Caco-2 (cell line): ENCODE results near the gene PLEKHA8. TPM values are rescaled to one million over a fixed set of nuclear protein-coding genes. Genes with fewer than 3 reads are reported as not detected.

ENCODE experiments used
- BruUV-seq: library from RNA; stranded (reverse); fragments of 400-500 nt; replicated peaks from 2 replicates; lab custom pipeline; 2021; lab: Mats Ljungman, UMichigan
- CTCF ChIA-PET: fragments of 300-600 bp; sonication (Branson Sonifier 250); formaldehyde crosslinking; loops from one replicate; lab custom pipeline; 2022; ENCODE audit warnings: antibody characterized with exemption; lab: Charles Lee
- POLR2A ChIA-PET: fragments of 300-600 bp; sonication (Branson Sonifier 250); formaldehyde crosslinking; loops from one replicate; lab custom pipeline; 2022; ENCODE audit warnings: antibody characterized with exemption; lab: Charles Lee
- DNase-seq, 2 experiments: peaks; one replicate each; pipeline versions ENCODE4 v3.0.0 to v3.0.0-alpha.2; 2020 to 2022
- H3K27me3 ChIP-seq: replicated peaks from 2 replicates; pipeline ENCODE4 v1.6.0; 2011; ENCODE audit warnings: low read length; ENCODE audit not compliant: control insufficient read depth, insufficient read depth
- H3K36me3 ChIP-seq: 2 replicates; pipeline ENCODE4 v1.5.1; 2011; ENCODE audit warnings: low read length; ENCODE audit not compliant: control insufficient read depth, insufficient read depth
- H3K4me1 ChIP-seq: fragments of 250-450 bp; sonication (Bioruptor Pico); 2 replicates; pipeline ENCODE4 v1.5.1; 2020; ENCODE audit warnings: mild to moderate bottlenecking
- H3K4me3 ChIP-seq: 2 replicates; pipeline ENCODE4 v1.5.1; 2011; ENCODE audit warnings: low read depth, mild to moderate bottlenecking, control low read depth, low read length
- H3K9me3 ChIP-seq: fragments of 250-450 bp; sonication (Bioruptor Pico); 2 replicates; pipeline ENCODE4 v1.5.1; 2020; ENCODE audit warnings: mild to moderate bottlenecking, moderate library complexity
- H3K27ac Mint-ChIP-seq: one replicate; pipeline ENCODE4 v1.8.0; 2022; ENCODE audit warnings: mixed read lengths; ENCODE audit not compliant: unreplicated experiment
- H3K27me3 Mint-ChIP-seq: one replicate; pipeline ENCODE4 v1.8.0; 2022; ENCODE audit warnings: mixed read lengths; ENCODE audit not compliant: insufficient read depth, unreplicated experiment
- H3K36me3 Mint-ChIP-seq: one replicate; pipeline ENCODE4 v1.8.0; 2022; ENCODE audit warnings: mild to moderate bottlenecking, mixed read lengths; ENCODE audit not compliant: insufficient read depth, unreplicated experiment
- H3K4me1 Mint-ChIP-seq: one replicate; pipeline ENCODE4 v1.8.0; 2022; ENCODE audit warnings: low read depth, mixed read lengths; ENCODE audit not compliant: unreplicated experiment
- H3K4me3 Mint-ChIP-seq: one replicate; pipeline ENCODE4 v1.8.0; 2022; ENCODE audit warnings: mild to moderate bottlenecking, moderate library complexity, mixed read lengths; ENCODE audit not compliant: unreplicated experiment
- H3K9me3 Mint-ChIP-seq: one replicate; pipeline ENCODE4 v1.8.0; 2022; ENCODE audit warnings: mixed read lengths; ENCODE audit not compliant: unreplicated experiment
- CTCF ChIP-seq, 2 experiments: fragments of 200-600 bp in 1 of 2; IDR thresholded peaks; 1 replicate in 1 of 2; 2 replicates in 1 of 2; pipeline versions ENCODE4 v1.5.1 to v1.8.0; 2011 to 2022; ENCODE audit warnings: antibody characterized with exemption in 1 of 2, control low read depth in 1 of 2, inconsistent platforms in 1 of 2, low read depth in 1 of 2, low read length in 1 of 2, mild to moderate bottlenecking in 1 of 2, moderate library complexity in 1 of 2; ENCODE audit not compliant: insufficient read depth in 1 of 2, severe bottlenecking in 1 of 2, unreplicated experiment in 1 of 2
- intact Hi-C: fragments of 100-400 bp; cut with micrococcal nuclease; formaldehyde crosslinking; loops from one replicate; pipeline ENCODE4 v1.10.0; 2022; ENCODE audit not compliant: unreplicated experiment
- total RNA-seq: library from RNA; stranded (reverse); gene quantifications from 2 replicates; pipeline ENCODE4 v1.2.3, GENCODE V29; 2022

Gene PLEKHA8
- total RNA-seq, 1 experiment from 2014 or later = 32.5 TPM

DNA sequence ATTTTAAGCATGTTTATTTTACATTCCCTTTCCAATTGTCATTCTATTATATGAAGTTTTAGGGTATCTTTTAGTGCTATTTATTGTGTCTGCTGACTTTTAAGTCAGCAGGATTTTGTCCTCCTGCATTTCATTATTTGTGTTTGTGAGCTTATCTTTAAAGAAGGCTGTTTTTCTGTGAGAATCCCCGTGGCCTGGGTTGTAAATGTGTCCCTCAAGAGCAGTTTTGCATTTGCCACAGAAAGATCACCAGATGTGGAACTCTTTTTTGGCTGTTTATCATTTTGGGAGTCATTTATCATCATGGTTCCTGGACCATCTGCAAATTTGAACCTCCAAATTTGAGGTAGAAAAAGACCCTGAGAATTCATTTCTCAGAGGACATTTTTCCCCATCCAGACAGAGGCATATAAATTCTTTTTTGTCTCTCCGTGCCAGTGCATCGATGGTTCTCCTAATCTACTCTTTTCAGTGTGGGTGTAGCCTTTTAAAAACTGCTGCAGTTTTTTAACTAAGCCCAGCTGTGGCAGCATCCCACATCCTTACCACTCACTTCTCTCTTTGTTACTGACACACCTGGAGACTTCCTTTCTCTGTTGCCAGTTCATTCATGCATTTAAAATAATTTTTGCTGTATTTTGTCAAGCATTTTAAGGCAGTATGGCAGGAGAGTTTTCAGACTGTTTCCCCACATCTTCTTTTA lies 86.5 kb downstream of the PLEKHA8 start:
- Mint-ChIP-seq H3K36me3 (peaks cover 7% of the 10 kb centered on the region), H3K27me3 (no peaks in the 10 kb centered on the region), H3K4me3 (no peak overlapping the region), H3K27ac (no peak overlapping the region), H3K4me1 (no peaks in the 10 kb centered on the region), H3K9me3 (peaks cover 28% of the 10 kb centered on the region)
- Histone ChIP-seq H3K27me3 (no peaks in the 10 kb centered on the region), H3K4me1 (no peaks in the 10 kb centered on the region), H3K4me3 (no peak overlapping the region), H3K36me3 (no peaks in the 10 kb centered on the region), H3K9me3 (peaks cover 19% of the 10 kb centered on the region)
- intact Hi-C loops = no loop called here
- POLR2A ChIA-PET = no interaction called here
- no TSS peak for BruUV-seq
- no peak for TF ChIP-seq CTCF (IDR thresholded peaks at IDR 0.05; ENCODE audit: insufficient read depth in 1 of 2, low read depth in 1 of 2, low read length in 1 of 2, severe bottlenecking in 1 of 2, unreplicated experiment in 1 of 2)
- CTCF ChIA-PET = no interaction called here
- no peak for DNase-seq

GRCh38 chr7:30115709-30116297 lies 87.6 kb downstream of the PLEKHA8 start:
- no peaks in the 10 kb centered on the region for H3K27me3 Mint-ChIP-seq
- CTCF ChIA-PET = no interaction called here
- intact Hi-C loops = no loop called here

DNA sequence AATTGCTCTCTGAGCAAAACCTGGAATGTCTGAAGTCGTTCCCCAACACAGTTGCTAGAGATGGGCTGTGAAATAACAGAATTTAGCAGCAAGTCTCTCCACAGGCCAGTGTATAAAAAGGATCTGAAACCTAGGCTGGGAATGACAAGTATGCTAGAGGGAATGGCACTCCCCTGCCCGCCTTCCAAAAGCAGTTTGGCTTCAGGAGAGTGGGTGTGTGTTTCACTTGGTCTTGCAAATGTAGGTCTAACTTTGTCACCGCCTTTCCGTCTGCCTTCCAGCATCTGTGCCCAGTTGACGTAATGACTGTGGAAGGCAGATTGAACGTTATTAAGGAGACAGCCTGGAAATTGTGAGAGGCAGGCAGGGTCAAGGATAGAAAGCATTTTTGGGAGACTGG lies 88.6 kb downstream of the PLEKHA8 start:
- intact Hi-C loops = no loop called here
- ChIA-PET CTCF (no interaction called here), POLR2A (no interaction called here)
- H3K4me1 ChIP-seq = no peaks in the 10 kb centered on the region
- H3K9me3 ChIP-seq = peaks cover 19% of the 10 kb centered on the region
- H3K27me3 Mint-ChIP-seq = no peaks in the 10 kb centered on the region
- no peak for TF ChIP-seq CTCF (IDR thresholded peaks at IDR 0.05; ENCODE audit: insufficient read depth in 1 of 2, low read depth in 1 of 2, low read length in 1 of 2, severe bottlenecking in 1 of 2, unreplicated experiment in 1 of 2)
- H3K27ac Mint-ChIP-seq = no peak overlapping the region
- H3K4me3 ChIP-seq = no peak overlapping the region
- H3K4me3 Mint-ChIP-seq = no peak overlapping the region
- peaks cover 7% of the 10 kb centered on the region for H3K36me3 Mint-ChIP-seq
- H3K36me3 ChIP-seq = no peaks in the 10 kb centered on the region
- H3K27me3 ChIP-seq = no peaks in the 10 kb centered on the region
- DNase-seq = no peak
- H3K9me3 Mint-ChIP-seq = peaks cover 28% of the 10 kb centered on the region
- H3K4me1 Mint-ChIP-seq = no peaks in the 10 kb centered on the region
- BruUV-seq = no TSS peak

More at GRCh38 chr7:30115709-30116297, 87.6 kb downstream of the PLEKHA8 start:
- H3K4me3 Mint-ChIP-seq = no peak overlapping the region
- Histone ChIP-seq H3K9me3 (peaks cover 19% of the 10 kb centered on the region), H3K4me3 (no peak overlapping the region), H3K36me3 (no peaks in the 10 kb centered on the region), H3K4me1 (no peaks in the 10 kb centered on the region), H3K27me3 (no peaks in the 10 kb centered on the region)
- peaks cover 7% of the 10 kb centered on the region for H3K36me3 Mint-ChIP-seq
- H3K4me1 Mint-ChIP-seq = no peaks in the 10 kb centered on the region
- POLR2A ChIA-PET = no interaction called here
- BruUV-seq = no TSS peak
- no peak overlapping the region for H3K27ac Mint-ChIP-seq
- H3K9me3 Mint-ChIP-seq = peaks cover 28% of the 10 kb centered on the region
- no peak for DNase-seq
- TF ChIP-seq CTCF (IDR thresholded peaks at IDR 0.05; ENCODE audit: insufficient read depth in 1 of 2, low read depth in 1 of 2, low read length in 1 of 2, severe bottlenecking in 1 of 2, unreplicated experiment in 1 of 2) = no peak
